HG03139 (cell line): ENCODE data around the gene KIF3C.
"Not testable (repeated sequence)": the region's sequence is repeated elsewhere in the genome, so short reads cannot be mapped to it uniquely, and the experiment has no call there.

ENCODE experiments used
- ATAC-seq: cut with Tn5 transposase; IDR thresholded peaks from one replicate; pipeline ENCODE4 v1.9.1; 2021; ENCODE audit not compliant: unreplicated experiment

Gene KIF3C

DNA sequence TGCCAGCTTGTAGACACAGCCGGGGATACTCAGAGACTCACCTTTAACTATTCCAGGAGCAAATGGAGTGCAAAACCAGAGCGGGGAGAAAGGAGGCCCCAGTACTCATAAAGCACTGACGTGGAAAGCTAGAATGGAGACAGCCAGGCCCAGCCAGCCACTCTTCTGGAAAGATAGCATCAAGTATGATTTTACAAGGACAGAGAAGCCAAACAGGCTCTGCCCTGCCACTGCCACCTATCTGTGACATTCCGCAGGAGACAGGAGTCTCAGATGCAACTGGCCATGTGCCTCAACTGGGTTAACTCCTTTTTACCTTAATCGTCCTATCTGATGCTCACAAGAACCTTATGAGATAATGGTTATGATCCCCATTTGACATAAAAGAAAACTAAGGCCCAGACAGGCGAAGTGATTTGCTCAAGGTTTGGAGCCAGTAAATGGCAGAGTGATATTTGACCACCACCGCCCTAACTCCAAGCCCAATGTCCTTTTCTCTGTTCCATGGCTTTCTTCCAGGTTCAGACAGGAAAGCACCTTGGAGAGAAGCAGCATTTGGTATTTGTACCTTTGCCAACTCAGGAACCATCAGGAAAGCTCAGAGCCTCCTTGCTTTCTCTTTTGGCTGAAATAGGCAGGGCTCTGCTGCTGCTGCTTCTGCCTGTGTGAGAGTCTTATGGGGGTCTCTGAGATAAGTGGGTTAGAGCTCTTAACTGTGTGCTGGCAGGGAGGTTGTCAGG, 15.6 kb downstream of the KIF3C start:
- ATAC-seq: no peak

DNA sequence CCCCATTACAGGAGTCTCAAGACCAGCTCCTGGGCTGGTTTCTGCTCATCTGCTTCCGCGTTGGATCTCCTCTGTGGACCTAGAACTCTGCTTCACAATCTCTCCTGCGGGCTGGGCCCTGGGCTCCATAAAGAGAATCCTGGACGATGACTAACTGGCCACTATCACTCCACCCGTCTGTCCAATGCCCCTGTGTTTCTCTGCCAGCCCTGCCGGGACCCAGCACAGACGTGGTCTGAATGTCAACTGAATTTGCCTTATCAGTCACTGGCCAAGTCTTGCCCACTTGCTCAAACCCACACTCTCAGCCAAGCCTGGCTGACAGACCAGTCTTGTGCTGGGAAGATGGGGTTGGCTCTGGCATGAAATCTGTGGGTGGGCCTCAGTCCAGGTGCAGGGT, 17.4 kb downstream of the KIF3C start:
- no peak for ATAC-seq

DNA sequence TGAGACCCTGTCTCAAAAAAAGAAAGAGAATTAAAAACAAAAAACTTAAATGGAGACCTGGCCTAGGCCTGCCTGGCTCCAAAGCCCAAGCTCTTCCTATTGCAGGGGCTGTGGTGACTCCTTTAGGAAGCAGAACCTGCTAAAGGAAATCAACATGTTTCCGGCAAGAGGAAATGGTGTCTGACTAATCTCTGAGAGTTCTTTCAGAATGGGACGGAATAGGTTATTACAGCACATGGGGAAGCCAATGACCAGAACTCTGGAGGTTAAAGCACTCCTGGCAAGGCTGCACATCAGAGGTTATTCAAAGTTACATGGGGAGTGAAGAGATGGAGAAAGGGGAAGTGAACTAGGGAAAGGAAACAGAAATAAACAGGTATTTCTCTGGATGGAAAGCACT, 21.4 kb downstream of the KIF3C start:
- no peak for ATAC-seq

DNA sequence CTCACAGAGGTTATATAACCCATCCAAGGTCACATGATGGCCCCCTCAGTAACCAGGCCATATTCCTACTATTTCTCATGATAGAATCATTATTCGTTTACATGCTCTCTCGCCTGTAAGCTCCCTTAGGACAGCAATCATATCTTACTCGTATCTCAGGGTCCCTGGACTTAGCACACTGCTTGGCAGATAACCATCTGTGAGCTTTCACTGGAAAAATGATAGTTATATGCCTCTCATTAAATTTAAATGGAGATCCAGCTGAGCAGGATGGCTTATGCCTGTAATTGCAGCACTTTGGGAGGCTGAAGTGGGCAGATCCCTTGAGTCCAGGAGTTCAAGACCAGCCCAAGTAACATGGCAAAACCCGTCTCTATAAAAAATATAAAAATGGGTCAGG, 21.9 kb downstream of the KIF3C start:
- ATAC-seq: no peak

DNA sequence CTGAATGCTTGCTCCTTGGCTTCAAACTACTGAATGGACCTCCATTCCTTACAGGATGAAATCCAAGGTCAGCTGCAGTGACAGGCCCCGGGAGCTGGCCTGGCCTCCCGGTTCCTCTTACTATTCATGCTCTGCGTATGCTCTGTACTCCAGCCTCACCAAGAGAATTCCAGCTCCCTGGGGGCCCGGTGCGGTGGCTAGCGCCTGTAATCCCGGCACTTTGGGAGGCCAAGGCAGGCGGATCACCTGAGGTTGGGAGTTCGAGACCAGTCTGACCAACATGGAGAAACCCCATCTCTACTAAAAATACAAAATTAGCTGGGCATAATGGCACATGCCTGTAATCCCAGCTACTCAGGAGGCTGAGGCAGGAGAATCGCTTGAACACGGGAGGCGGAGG, 23.7 kb downstream of the KIF3C start:
- not testable (repeated sequence) for ATAC-seq

DNA sequence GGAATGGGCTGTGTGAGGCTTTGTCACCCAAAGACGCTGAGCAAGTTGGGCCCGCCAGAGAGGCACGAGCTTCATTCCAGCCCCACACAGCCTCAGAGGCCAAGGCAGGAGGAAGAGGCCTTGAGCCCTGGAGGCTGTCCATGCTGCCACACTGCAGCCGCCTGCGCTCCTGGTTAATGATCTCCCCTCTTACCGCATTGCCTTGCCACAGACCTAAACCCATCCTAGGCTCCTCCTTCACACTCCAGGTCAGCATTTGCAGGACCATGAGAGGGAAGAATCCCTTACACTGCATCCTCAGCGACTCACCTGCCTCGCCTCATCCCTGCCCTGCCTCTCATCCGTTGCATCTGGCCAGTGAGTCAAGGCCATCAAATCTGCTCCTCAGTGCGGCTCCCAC, 24.6 kb downstream of the KIF3C start:
- no peak for ATAC-seq

DNA sequence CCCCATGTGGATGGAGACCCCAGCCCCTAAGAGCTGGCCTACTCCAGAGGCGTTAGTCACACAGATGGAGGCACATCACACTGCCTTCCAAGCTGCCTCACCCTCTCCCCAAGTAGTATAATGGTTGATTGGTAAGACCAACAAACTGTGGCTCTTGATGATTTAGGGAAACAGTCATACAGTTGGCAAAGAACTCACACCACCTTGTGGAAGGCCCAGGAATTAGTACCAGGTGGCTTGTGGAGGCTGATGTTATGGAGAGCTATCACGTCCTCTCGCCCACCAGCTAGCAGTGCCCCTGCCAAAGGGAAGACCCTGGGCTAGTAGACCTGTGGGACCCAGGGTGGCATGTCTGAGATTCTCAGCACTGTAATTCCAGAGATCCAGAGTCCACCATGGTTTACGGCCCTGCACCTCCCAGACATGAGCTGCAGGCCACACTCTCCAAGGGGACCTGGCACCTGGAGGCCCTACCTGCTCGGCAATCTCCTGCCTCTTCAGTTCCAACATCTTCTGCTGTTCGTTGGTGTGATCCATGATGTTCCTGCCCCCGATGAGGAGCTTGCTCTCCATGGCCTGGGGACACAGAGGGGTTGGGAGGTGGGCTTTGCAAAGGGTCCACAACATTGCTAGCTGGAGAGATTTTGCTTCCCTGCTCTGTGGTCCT, 26.3 kb downstream of the KIF3C start:
- no peak for ATAC-seq

DNA sequence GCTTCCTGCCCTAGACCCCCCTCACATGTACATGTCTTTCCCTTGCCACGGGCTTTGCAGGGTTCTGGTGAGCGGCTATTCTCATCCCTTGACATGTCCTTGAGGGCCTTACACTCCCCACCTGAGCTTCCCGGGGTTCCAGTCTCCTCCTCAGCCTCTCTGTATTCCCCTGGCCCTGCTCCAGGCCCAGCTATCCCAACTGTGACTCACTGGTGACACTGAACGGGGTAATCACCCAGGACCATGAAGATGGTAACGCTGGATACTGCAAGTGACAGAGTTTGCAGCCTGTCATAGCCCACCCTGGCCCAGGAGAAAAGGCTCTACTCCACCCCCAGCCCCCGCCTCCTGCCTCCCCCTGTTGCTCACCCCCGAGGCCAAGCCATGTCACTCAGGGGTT, 27.3 kb downstream of the KIF3C start:
- no peak for ATAC-seq

DNA sequence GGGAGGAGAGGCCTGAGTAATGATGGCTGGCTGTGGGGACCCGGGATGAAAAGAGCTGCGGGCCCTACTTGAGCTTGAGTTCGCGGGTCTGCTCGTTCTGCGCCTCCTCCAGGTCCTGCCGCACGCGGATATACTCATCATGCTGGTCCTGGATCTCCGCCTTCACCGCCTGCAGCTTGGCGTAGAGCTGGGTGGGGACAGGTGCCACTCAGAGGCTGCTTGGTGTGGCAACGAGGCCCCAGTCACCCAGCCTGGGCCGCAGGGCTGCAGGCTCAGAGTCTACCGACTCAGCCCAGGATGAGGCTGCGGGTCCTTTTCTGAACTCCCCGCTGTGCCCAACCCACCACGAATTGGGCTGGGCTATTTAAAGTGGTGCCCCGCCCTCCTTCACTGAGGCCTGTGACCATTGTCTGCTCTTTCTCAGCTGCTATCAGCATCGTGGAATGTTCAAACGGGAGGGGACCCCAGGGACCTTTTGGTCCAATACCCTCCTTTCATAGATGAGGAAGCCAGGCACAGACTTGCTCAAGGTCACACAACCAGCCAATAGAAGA, 28.0 kb downstream of the KIF3C start:
- no peak for ATAC-seq

DNA sequence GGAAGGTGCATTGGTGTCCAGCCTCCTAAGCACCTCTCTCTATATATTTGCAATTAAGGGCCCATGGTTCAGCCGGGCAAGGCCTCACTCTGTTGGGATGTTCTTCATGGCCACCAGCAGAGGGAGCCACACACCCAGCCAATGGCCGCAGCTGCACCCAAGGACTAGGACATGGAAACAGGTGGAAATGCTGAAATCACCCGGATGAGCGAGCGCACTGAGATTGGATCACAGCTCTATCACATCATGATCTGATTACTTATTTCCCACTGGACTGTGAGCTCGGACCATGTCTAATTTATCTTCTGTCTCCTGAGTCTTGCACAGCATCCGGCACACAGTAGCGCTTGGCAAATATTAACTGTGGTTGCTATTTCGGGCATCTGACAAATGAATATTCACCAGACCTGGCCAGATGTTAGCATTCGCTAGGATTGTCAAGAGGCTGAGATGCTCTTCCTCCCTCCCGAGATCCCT, 31.2 kb downstream of the KIF3C start:
- ATAC-seq: no peak

DNA sequence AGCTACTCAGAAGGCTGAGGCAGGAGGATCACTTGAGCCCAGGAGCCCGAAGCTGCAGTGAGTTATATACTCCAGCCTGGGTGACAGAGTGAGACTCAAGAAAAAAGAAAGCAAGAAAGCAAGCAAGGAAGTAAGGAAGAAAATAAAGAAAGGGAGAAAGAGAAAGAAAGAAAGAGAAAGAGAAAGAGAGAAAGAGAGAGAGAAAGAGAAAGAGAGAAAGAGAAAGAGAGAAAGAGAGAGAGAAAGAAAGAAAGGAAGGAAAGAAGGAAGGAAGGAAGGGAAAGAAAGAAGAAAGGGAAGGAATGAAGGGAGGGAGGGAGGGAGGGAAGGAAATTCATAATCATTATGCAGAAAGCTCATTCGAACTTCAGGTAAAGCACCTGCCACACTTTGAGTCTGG, 33.9 kb downstream of the KIF3C start:
- ATAC-seq: no peak

DNA sequence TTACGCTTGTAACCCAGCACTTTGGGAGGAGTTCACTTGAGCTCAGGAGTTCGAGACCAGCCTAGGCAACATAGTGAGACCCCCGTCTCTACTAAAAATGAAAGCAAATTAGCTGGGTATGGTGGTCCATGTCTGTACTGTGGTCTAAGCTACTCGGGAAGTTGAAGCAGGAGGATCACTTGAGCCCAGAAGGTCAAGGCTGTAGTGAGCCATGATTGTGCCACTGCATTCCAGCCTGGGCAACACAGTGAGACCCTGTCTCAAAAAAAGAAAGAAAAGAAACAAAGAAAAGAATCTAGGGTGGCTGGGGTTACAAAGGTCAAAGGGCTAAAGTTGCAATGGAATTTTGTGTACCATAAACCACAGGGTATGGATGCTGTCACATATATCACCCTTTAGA, 41.3 kb downstream of the KIF3C start:
- ATAC-seq: no peak

DNA sequence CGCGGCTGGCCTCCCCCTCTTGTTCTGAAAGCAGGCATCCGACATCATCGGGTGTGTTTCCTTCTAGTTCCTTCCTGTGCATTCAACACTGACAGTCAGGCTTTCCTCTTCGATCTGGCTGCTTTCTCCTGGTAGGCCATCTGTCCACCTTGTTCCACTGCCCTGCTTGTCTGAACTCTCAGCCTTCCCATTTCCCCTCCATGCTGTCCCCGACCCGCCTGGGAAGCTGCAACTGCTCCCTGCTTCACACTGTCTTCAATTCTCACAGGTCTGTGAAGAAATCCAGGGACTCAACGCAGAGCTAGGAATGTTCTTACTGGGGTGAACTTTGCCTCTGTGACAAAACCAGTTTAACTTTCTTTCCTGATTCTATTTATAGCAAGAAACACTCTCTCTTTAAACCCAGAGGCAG, 43.0 kb downstream of the KIF3C start:
- no peak for ATAC-seq

DNA sequence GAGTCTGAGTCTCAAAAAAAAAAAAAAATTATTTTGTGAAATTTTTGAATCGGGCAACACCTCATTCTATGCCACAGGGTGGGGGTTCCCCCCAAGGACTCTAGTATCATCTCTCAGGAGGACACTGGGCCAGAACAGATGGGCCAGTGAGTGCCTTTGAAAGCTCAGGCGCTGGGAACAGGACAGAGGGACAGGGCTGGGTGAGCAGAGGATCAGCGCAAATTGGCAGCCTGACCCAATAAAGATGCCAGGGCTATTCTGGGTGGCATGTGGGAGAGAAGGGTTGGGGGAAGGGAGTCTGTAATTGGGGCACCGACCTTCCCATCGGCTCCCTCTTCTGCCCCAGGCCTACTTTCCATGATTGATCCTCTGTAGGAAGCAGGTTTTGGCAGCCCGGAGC, 44.0 kb downstream of the KIF3C start:
- ATAC-seq: no peak

DNA sequence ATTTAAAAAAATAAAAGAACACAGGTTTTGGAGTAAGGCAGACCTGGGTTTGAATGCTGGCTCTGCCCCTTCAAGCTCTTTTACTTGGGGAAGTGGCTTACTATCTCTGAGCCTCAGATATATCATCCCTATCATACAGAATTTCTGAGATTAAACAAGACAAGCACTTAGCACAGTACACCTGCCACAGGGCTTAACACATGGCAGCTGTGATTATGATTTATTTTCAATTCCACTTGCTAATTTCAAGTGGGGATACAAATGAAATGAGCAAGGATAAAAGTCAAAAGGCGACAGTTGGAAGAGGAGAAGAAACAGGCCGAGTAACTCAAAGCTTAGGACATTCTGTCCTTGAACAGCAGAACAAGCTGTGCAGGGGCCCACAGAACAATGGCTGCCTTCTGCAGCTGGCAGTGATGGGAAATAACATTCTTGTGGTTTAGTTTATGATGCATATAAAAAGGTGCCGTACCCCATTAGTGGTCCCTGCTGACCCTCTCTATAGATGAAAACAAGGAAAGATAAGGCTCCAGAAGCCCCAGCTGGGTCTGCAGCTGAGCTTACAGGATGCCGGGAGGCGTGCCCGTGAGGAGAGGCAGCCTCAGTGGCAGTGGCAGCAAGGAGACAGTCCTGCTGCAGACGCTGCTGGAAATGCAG, 45.3 kb downstream of the KIF3C start:
- no peak for ATAC-seq

DNA sequence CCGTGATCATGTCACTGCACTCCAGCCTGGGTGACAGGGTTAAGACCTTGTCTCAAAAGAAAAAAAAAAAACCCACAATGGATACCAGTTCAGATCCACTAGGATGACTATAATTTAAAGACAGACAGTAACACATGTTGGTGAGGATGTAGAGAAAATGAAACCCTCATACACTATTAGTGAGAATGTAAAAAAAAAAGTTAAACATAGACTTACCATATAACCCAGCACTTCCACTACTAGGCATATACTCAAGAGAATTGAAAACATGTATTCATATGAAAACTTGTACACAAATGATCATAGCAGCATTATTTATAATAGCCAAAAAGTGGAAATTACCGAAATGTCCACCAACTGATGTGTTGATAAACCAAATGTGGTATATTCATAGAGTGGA, 48.7 kb downstream of the KIF3C start:
- ATAC-seq: no peak

DNA sequence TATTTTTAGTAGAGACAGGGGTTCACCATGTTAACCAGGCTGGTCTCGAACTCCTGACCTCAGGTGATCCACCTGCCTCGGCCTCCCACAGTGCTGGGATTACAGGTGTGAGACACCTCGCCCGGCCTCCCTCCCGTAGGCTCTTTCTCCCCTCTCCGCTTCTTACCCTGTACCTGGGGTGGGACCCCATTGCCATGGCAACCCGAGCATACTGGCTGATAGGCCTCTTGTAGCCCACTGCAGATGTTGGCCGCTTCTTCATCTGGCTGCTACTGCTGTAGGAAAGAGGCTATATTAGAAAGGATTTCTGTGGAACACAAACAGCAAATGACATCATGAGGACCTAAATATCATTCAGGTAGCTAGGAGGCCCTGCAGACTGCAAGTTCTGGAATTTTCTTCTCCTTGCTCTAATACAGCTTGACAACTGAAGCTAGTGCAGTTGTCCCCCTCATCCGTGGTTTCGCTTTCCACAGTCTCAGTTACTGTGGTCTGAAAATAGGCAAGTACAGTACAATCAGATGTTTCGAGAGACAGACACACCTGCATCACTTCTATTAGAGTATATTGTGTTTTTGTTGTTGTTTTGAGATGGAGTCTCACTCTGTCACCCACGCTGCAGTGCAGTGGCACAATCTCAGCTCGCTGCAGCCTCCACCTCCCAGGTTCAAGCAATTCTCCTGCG, 52.4 kb downstream of the KIF3C start:
- no peak for ATAC-seq

DNA sequence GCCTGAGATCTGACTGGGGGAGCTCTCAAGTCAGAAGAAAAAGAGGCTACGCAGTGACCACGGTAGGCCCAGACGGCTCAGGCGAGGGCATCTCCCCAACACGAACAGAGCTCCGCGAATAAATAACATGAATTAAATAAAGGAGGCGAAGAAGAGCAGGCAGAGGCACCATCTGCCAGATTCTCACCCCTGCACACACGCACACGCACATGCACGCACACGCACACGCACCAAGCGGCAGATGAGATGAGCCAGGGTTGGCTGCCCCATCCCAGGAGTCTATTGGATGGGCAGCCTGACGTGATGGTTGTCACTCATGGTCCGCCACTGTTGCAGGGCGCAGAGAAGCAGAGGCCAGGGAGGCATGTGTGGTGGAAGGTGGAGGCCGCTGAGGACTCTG, 53.6 kb downstream of the KIF3C start:
- no peak for ATAC-seq

DNA sequence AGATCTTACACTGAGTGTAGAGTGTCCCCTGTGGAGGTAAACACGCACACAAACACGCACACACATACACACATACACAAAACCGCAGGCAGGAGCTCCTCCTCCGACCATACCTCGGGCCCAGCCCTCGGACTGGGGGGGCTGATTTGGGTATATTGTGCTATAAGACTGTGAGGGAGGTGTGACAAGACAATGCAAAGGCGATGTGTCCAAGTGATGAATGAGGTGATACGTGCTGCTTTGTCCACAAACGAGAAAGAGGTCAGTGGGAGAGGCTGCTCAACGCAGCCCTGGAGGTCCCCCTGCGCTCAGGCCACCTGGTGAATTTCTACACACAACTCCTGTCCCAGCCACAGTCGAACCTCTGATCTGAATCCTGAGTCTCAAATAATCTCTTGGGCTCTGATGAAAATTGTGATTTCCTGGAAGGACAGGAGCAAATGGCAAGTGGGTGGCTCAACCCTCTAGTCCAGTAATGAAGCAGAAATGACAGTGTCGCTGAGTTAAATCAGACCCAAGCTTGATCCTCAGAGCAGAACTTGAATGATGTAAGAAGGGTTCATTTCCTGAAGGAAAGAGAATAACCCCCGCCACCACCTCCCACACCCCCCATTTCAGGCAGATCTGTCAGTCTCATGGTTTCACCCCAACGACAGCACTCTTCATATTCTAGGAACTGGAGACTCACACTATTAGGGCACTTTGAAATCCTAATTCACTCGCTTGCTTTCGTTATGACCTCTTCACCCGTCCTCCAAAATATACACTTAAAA, 55.1 kb downstream of the KIF3C start:
- ATAC-seq: no peak

DNA sequence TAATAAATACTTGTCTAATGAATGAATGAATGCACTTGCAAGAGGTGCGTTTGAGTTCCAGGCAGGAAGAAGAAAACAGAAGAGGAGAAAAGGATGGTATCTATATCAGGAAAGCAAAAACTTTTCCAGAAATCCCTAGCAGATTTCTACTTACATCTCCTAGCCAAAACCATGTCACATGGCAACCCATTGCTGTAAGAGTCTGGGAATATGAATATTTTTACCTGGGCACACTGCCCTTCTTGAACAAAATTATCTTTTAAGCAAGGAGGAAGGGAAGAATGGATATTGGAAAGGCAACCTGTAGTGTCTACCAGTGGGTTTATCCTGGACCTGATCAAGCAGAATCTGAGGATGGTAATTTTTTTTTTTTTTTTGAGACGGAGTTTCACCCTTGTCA, 59.8 kb downstream of the KIF3C start:
- no peak for ATAC-seq
